GM21515 (cell line): Measurements from ENCODE around the gene DNAJC16.
"Not testable (repeated sequence)": the region's sequence is repeated elsewhere in the genome, so short reads cannot be mapped to it uniquely, and the experiment has no call there.

ENCODE experiments used
- ATAC-seq: cut with Tn5 transposase; IDR thresholded peaks from one replicate; pipeline ENCODE4 v1.9.1; 2021; ENCODE audit not compliant: unreplicated experiment

The DNAJC16 gene

GRCh38 chr1:15506831-15507230, 19.8 kb upstream of the DNAJC16 start:
- ATAC-seq: no peak

GRCh38 chr1:15507278-15507677, 19.4 kb upstream of the DNAJC16 start:
- no peak for ATAC-seq

- no peak for ATAC-seq
Observed at GRCh38 chr1:15508700-15509487, 17.8 kb upstream of the DNAJC16 start.

- no peak for ATAC-seq
Observed at GRCh38 chr1:15509586-15509985, 17.1 kb upstream of the DNAJC16 start.

GRCh38 chr1:15510611-15511405, 15.8 kb upstream of the DNAJC16 start:
- no peak for ATAC-seq

GRCh38 chr1:15513192-15513591, 13.5 kb upstream of the DNAJC16 start:
- no peak for ATAC-seq

GRCh38 chr1:15513919-15514318, 12.7 kb upstream of the DNAJC16 start:
- no peak for ATAC-seq

GRCh38 chr1:15514557-15514956, 12.1 kb upstream of the DNAJC16 start:
- ATAC-seq: not testable (repeated sequence)

GRCh38 chr1:15515022-15515663, 11.5 kb upstream of the DNAJC16 start:
- no peak for ATAC-seq

GRCh38 chr1:15519625-15520024, 7.0 kb upstream of the DNAJC16 start:
- ATAC-seq: no peak

GRCh38 chr1:15521206-15521906, 5.3 kb upstream of the DNAJC16 start:
- ATAC-seq: not testable (repeated sequence)

GRCh38 chr1:15522551-15522950, 4.1 kb upstream of the DNAJC16 start:
- ATAC-seq: no peak

- ATAC-seq: no peak
Observed at GRCh38 chr1:15523104-15524020, 3.3 kb upstream of the DNAJC16 start.

GRCh38 chr1:15524021-15524282, 2.7 kb upstream of the DNAJC16 start, which contains the start of gene CASP9:
TSS of gene CASP9 (minus strand) at chr1:15524215. CDS start at chr1:15524200, 15 bp downstream.
- ATAC-seq: no peak

GRCh38 chr1:15524283-15525049, 2.2 kb upstream of the DNAJC16 start:
- ATAC-seq: peak; percentile 42

- peak; percentile 45 for ATAC-seq
Observed at GRCh38 chr1:15525050-15526020, 1.3 kb upstream of the DNAJC16 start.

GRCh38 chr1:15526021-15526489, 593 bp upstream of the DNAJC16 start:
- no peak for ATAC-seq

- ATAC-seq: no peak
Observed at GRCh38 chr1:15531003-15531402, 4.4 kb downstream of the DNAJC16 start.
